ENCODE measurements around the gene TLCD4. TPM values are rescaled to one million over a fixed set of nuclear protein-coding genes. Genes with fewer than 3 reads are reported as not detected.

Gene TLCD4
- total and polyA plus RNA-seq, 2 of the 13 experiments (the other 11 are each of a cell fraction or from before 2014, with no cell fraction given) = 4.7 to 14.5 TPM

DNA sequence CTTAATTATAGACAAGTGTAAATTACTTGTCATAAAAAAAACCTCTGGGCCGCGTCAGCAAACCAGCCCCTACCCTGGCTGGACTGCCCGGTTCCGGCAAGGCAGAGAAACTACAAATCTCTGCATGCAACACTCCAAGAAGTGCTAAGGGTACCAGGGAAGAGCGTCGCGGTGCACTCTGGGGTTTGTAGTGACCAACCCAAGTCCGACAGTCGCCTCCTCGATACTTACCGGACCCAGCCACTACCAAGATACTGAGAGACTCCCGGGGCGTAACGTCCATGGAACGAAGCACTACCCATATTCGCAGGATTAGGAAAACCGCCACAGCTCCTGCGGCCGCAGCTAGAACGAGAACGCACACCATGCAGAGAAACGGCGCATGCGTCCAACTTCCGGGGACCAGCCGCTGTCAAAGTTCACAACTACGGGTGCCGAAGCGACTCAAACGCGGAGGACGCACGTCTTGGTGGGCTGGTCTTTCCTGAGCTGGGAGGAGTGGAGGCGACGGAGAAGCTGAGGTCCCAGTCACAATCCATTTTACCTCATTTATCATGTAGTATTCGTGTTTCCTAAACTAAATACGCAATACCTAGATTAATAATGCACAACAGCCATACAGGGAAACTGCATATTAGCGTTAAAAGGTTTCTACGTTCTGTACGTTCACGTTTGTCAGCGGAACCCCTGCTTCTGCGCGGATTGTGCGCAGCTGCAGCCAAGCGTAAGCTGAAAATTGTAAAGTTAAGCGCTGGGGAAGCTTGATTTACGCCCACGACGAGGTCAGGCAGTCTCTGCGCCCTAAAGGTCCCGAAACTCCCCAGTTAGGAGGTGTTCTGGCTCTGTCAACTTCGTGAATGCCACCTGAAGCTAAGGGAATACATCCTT lies 44.4 kb upstream of the TLCD4 start, which contains the start of gene ALG14 (continued):
- TF ChIP-seq ZNF670 (CRISPR knock-in tag; IDR thresholded peaks at IDR 0.05; ENCODE audit: borderline replicate concordance) (no peak), GTF2F1 (IDR thresholded peaks at IDR 0.05; ENCODE audit: low read length) (no peak), ZNF138 (CRISPR knock-in tag; IDR thresholded peaks at IDR 0.05; ENCODE audit: low read depth) (no peak), ZNF616 (CRISPR knock-in tag; IDR thresholded peaks at IDR 0.05; ENCODE audit: low read depth) (peak; percentile 88; the same call in 1 of the 2 replicates), KDM6A (CRISPR knock-in tag; IDR thresholded peaks at IDR 0.05; ENCODE audit: low read depth) (no peak), NCOA5 (CRISPR knock-in tag; IDR thresholded peaks at IDR 0.05) (no peak), REXO4 (CRISPR knock-in tag; IDR thresholded peaks at IDR 0.05; ENCODE audit: borderline replicate concordance) (no peak), ZNF775 (CRISPR knock-in tag; IDR thresholded peaks at IDR 0.05; ENCODE audit: borderline replicate concordance) (no peak), CCAR2 (optimal IDR thresholded peaks at IDR 0.05; ENCODE audit: low read depth, low read length) (no peak), ZNF768 (CRISPR knock-in tag; IDR thresholded peaks at IDR 0.05) (no peak), THYN1 (CRISPR knock-in tag; IDR thresholded peaks at IDR 0.05; ENCODE audit: borderline replicate concordance, low read depth) (no peak), NKX3-1 (CRISPR knock-in tag; IDR thresholded peaks at IDR 0.05) (peak; percentile 39; the same call in 1 of the 2 replicates), ZNF720 (CRISPR knock-in tag; IDR thresholded peaks at IDR 0.05) (no peak), SP1 (IDR thresholded peaks at IDR 0.05) (no peak), SP1 (CRISPR knock-in tag; IDR thresholded peaks at IDR 0.05) (peak; percentile 51), ZNF441 (CRISPR knock-in tag; IDR thresholded peaks at IDR 0.05; ENCODE audit: borderline replicate concordance) (peak; percentile 65), ZNF282 (IDR thresholded peaks at IDR 0.05; ENCODE audit: partially characterized antibody) (no peak), RARG (CRISPR knock-in tag; IDR thresholded peaks at IDR 0.05; ENCODE audit: low read depth) (no peak), ZNF605 (CRISPR knock-in tag; IDR thresholded peaks at IDR 0.05) (0 out of 2 replicates have a peak, but pooled peaks have one; percentile 36), HHEX (CRISPR knock-in tag; IDR thresholded peaks at IDR 0.05) (no peak), ZMYM2 (CRISPR knock-in tag; IDR thresholded peaks at IDR 0.05) (no peak)
- TF ChIP-seq, protein P1, sequence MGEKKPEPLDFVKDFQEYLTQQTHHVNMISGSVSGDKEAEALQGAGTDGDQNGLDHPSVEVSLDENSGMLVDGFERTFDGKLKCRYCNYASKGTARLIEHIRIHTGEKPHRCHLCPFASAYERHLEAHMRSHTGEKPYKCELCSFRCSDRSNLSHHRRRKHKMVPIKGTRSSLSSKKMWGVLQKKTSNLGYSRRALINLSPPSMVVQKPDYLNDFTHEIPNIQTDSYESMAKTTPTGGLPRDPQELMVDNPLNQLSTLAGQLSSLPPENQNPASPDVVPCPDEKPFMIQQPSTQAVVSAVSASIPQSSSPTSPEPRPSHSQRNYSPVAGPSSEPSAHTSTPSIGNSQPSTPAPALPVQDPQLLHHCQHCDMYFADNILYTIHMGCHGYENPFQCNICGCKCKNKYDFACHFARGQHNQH (CRISPR knock-in tag; IDR thresholded peaks at IDR 0.05) = peak; percentile 72; the same call in 1 of the 2 replicates
- TF ChIP-seq, protein P2, sequence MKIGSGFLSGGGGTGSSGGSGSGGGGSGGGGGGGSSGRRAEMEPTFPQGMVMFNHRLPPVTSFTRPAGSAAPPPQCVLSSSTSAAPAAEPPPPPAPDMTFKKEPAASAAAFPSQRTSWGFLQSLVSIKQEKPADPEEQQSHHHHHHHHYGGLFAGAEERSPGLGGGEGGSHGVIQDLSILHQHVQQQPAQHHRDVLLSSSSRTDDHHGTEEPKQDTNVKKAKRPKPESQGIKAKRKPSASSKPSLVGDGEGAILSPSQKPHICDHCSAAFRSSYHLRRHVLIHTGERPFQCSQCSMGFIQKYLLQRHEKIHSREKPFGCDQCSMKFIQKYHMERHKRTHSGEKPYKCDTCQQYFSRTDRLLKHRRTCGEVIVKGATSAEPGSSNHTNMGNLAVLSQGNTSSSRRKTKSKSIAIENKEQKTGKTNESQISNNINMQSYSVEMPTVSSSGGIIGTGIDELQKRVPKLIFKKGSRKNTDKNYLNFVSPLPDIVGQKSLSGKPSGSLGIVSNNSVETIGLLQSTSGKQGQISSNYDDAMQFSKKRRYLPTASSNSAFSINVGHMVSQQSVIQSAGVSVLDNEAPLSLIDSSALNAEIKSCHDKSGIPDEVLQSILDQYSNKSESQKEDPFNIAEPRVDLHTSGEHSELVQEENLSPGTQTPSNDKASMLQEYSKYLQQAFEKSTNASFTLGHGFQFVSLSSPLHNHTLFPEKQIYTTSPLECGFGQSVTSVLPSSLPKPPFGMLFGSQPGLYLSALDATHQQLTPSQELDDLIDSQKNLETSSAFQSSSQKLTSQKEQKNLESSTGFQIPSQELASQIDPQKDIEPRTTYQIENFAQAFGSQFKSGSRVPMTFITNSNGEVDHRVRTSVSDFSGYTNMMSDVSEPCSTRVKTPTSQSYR (CRISPR knock-in tag; IDR thresholded peaks at IDR 0.05; ENCODE audit: borderline replicate concordance) = no peak
- TF ChIP-seq, protein P3, sequence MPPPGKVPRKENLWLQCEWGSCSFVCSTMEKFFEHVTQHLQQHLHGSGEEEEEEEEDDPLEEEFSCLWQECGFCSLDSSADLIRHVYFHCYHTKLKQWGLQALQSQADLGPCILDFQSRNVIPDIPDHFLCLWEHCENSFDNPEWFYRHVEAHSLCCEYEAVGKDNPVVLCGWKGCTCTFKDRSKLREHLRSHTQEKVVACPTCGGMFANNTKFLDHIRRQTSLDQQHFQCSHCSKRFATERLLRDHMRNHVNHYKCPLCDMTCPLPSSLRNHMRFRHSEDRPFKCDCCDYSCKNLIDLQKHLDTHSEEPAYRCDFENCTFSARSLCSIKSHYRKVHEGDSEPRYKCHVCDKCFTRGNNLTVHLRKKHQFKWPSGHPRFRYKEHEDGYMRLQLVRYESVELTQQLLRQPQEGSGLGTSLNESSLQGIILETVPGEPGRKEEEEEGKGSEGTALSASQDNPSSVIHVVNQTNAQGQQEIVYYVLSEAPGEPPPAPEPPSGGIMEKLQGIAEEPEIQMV (CRISPR knock-in tag; IDR thresholded peaks at IDR 0.05; ENCODE audit: low read depth) = no peak; the same call in 1 of the 2 replicates
